ENCODE results near the gene PPP2R2B. TPM values are rescaled to one million over a fixed set of nuclear protein-coding genes. Genes with fewer than 3 reads are reported as not detected.

PPP2R2B gene
- total RNA-seq, 1 experiment from 2014 or later = 14.0 TPM

DNA sequence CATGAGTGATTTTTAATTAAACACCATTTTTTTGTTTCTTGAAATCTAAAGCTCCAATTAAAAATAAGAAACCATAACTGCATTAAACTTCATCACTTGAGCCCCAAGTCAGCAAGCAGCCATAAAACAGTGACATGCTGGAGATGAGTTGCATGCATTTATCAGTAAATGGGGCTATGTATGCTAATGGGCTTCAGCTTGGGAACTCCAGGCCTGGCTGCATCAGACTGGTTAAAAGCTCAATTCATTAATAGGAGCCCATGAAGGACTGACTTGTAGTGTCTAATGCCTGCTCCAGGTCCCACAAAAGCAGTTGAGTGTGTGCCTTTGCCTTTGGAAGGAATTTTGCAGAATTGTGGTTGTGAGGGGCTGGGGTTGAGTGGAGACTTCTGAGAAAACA lies 328.9 kb downstream of the PPP2R2B start:
- no peak for DNase-seq (ENCODE audit: low spot score)

DNA sequence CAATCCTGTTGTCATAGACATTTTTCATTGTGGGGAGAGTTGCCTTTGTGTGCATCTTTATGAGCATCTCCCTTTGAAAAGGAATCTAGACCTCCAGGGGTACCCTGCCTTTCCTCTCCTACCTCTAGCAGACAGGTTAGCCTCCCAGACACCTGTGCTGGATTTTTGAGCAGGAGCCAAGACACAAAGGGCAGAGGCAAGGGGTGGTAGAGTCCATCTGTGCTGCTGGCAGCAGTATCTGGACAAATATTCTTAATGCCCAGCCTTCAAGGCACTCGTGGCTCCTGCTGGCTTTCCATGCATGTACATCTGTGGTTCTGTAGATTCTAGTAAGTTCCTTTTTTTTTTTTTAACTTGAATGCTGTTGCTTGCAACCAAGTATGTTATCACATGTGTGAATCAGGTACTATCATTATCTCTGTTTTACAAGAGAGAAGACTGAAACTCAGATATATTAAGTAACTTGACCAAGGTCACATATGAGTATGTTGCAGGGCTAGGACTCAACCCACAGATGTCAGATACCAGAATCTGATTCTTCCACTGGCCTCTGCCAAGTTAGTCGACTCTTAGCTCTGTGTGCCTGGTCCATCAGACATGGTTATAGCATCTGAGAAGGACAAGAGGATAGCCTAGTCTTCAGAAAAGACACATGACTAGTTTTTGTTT lies 329.6 kb downstream of the PPP2R2B start:
- DNase-seq (ENCODE audit: low spot score) = no peak

DNA sequence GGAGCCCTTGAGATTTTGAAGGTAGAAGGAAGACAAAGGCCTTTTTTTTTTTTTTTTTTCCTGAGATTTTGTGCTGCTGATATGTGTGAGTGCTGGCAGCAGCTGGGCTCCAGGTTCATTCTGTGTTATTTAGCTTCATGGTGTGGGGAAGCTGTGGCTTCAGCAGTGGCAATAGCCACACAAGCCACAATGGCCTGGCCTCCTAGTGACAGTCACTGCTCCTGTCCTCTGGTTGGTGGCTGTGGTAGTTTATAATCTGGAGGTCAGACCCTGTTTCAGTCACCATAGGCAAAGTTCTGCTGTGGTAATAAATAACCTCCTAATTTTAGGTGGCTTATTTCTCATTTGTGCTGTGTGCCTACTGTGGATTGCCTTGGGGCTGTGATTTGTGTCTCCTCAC lies 334.3 kb downstream of the PPP2R2B start:
- DNase-seq (ENCODE audit: low spot score) = no peak

DNA sequence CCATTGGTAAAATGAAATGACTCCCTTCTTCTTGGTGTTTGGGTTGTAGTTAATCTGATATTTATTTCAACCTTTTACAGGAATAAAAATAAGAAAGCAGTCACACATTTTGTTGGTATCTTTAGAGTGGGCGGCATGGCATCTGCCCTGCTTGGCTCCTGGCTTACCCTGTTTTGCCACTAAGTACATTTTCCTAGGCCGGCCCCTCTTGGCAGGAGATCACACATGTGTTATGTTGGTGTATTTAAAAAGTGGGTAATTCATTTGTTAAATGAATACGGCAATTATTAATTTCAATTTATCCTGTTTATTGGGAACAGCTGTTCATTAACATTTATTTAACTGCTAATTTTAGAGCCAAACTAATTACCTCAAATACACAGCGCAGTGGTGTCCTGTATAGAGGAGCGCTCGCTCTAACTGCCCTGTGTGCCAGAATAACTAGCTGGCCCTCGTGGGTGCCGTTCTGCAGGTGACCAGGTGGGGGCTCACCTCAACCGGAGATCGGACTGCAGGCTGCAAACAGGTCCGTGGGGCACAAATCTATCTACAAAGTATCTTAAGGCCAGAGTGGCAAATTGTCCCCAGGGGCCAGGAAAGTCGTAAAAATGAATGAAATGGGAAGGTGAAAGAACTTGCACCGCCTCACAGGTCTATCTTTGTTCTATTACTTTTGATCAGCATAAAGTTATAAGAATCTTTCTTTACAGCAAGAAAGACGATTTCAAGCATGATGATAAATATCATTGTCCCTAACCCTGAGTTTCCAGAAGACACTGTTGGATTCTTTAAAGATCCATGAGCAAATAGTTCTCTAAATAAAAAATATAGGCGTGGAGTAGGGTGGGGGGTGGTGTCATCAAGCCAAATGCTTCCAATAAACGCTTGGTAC lies 336.4 kb downstream of the PPP2R2B start:
- DNase-seq (ENCODE audit: low spot score) = peak; percentile 73

DNA sequence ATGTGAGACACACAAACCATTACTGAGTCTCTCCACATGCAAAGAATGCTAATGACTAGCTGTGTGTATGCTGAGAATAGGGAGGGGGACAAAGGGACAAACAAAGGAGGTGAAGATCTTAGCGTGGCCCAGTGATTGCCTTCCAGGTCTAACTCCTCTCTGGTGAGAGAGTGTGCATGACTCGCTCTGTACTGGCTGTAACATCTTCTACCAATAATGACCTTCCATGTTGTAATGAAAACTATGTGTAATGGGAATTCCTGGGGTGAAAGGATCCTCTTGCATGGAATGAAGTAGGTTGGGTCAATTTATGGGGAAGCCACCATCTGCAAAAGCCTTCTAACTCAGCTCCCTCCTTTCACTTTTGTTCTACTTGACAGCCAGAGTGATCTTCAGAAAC lies 338.1 kb downstream of the PPP2R2B start:
- no peak for DNase-seq (ENCODE audit: low spot score)

DNA sequence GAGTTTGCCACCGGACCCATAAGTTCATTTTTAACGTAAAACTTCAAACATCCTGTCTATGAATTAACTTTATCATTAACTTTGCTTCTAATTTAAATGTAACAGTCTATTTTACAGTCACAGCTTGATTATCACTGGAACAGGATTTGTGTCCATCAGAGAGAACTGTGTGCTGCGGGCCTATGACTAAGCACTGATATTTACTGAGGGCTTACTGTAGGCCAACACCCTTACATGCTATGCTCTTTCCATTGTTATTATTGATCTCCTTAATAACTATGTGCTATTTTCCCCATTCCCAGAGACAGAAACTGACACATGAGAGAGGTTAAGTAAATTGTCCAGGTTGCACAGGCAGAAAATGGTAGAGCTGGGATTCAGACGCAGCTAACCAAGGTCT lies 338.6 kb downstream of the PPP2R2B start:
- DNase-seq (ENCODE audit: low spot score) = no peak

DNA sequence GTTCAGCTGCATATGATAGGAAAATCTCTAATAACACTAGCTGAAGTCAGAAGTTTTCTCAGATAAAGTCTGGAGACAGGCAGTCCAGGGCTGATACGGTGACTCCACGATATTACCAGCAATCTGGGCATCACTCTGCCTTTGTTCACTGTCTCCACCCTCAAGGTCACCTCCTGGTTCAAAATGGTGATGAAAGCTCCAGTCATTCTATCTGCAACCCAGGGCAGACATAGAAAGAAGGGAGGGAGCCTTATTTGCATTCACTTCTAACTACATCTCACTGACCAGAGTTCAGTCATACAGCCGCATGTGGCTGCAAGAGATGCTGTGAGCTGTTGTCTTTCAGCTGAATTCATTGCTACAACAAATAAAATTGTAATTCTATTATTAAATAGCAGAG lies 340.1 kb downstream of the PPP2R2B start:
- no peak for DNase-seq (ENCODE audit: low spot score)

DNA sequence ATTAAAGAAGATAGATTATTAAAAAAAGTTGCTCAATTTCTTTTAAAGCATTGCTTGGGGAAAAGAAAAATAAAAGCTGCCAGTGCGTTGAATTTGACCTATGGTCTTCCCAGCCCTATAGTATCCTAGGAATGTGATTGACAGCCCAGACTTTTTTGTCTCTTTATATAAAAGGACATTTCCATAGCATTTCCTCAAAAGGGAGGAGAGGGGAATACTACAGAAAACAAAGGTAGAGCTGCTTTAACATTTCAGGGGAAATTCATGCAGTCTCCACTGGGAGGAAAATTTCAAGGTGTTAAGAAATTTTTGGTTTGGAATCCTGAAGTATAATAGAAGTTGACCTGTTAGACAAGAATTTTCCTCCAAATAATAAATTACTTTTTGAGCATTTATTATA lies 344.7 kb downstream of the PPP2R2B start:
- no peak for DNase-seq (ENCODE audit: low spot score)

DNA sequence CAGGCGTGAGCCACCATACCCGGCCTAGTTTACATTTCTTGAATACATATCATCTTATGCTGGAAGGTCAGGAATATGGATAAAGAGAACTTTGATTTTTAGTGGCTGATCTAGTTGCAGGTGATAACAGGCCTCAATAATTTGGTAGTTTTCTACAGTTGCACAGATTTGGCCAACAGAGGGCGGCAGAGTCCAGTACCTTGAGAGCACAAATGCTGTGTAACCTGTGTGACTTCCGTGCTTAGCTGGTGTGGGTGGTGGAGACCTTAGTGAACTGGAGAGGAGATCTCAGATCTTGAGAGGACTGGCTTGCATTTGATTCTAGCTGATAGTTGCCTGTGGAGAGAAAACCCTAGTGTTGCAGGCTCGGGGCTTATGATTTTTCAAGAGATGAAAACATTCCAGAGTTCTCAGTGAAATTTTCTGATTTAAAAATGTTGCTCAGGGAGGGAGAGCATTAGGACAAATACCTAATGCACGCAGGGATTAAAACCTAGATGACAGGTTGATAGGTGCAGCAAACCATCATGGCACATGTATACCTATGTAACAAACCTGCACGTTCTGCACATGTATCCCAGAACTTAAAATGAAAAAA lies 345.2 kb downstream of the PPP2R2B start:
- peak; percentile 86 for DNase-seq (ENCODE audit: low spot score)

Data from A172 (cell line).